Keratinocyte (primary cell): ENCODE data around the gene CORO1C.

Experiments used
- EZH2 ChIP-seq: IDR thresholded peaks from one replicate; pipeline ENCODE4 v1.6.1; 2012; ENCODE audit warnings: inconsistent platforms, mild to moderate bottlenecking, low read length, moderate library complexity
- TF ChIP-seq, protein P1 (sequence below), 3 experiments: IDR thresholded peaks in 1 of 3; conservative IDR thresholded peaks in 1 of 3; optimal IDR thresholded peaks in 1 of 3; 2 replicates in 2 of 3; 3 replicates in 1 of 3; pipeline versions ENCODE3 to v1.5.1; 2011; ENCODE audit warnings: low read length in 3 of 3, mild to moderate bottlenecking in 3 of 3, moderate library complexity in 2 of 3, control low read depth in 1 of 3, inconsistent platforms in 1 of 3; ENCODE audit not compliant: insufficient read depth in 2 of 3; ENCODE audit errors: extremely low read depth in 1 of 3

DNA sequence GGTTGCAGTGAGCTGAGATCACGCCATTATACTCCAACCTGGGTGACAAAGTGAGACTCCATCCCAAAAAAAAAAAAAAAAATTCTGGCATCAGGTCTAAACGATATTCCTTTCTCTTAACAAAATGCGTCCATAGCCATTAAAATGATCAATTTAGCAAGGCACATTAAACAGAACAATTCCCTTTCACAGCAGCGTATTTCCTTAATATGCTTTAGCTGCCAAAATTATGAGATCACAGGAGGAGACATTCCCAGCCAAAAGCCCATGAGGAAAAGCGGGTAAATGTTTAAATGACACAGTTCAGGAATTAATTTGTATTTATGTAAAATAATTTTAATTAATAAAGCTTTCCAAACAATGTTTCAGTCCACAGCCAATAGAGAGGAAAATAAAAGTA, 54.6 kb downstream of the CORO1C start:
- TF ChIP-seq, protein P1, sequence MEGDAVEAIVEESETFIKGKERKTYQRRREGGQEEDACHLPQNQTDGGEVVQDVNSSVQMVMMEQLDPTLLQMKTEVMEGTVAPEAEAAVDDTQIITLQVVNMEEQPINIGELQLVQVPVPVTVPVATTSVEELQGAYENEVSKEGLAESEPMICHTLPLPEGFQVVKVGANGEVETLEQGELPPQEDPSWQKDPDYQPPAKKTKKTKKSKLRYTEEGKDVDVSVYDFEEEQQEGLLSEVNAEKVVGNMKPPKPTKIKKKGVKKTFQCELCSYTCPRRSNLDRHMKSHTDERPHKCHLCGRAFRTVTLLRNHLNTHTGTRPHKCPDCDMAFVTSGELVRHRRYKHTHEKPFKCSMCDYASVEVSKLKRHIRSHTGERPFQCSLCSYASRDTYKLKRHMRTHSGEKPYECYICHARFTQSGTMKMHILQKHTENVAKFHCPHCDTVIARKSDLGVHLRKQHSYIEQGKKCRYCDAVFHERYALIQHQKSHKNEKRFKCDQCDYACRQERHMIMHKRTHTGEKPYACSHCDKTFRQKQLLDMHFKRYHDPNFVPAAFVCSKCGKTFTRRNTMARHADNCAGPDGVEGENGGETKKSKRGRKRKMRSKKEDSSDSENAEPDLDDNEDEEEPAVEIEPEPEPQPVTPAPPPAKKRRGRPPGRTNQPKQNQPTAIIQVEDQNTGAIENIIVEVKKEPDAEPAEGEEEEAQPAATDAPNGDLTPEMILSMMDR (optimal IDR thresholded peaks at IDR 0.05 in 1 of 3, IDR thresholded peaks at IDR 0.05 in 1 of 3, conservative IDR thresholded peaks at IDR 0.05 in 1 of 3; ENCODE audit: extremely low read depth in 1 of 3, insufficient read depth in 2 of 3, low read length in 3 of 3): no peak
- TF ChIP-seq EZH2: no peak
